SK-N-SH treated with all-trans-retinoic acid at 6 μM for 48 hours (cell line): Measurements from ENCODE around the gene SRPK3.

Experiments
- ATAC-seq: fragments of 200-7000 bp; cut with Tn5 transposase; 3 replicates; pipeline ENCODE4 v1.9.1; 2020; ENCODE audit warnings: mild to moderate bottlenecking, moderate library complexity
- ARNTL ChIP-seq: fragments of 450-650 bp; formaldehyde crosslinking; IDR thresholded peaks from 2 replicates; pipeline ENCODE4 v1.5.0; 2020; ENCODE audit warnings: low read depth, mild to moderate bottlenecking, moderate library complexity, borderline replicate concordance
- BACH2 ChIP-seq: fragments of 250-450 bp; sonication (Bioruptor Pico); IDR thresholded peaks from 2 replicates; pipeline ENCODE4 v1.9.0; 2021; ENCODE audit warnings: mild to moderate bottlenecking, borderline replicate concordance
- CSDC2 ChIP-seq: fragments of 250-450 bp; sonication (Bioruptor Pico); IDR thresholded peaks from 2 replicates; pipeline ENCODE4 v1.5.0; 2020; ENCODE audit warnings: mild to moderate bottlenecking, moderate library complexity
- ESRRG ChIP-seq: fragments of 250-450 bp; sonication (Bioruptor Pico); IDR thresholded peaks from 2 replicates; pipeline ENCODE4 v1.6.1; 2021; ENCODE audit warnings: mild to moderate bottlenecking
- GLIS3 ChIP-seq: fragments of 250-450 bp; sonication (Bioruptor Pico); IDR thresholded peaks from 2 replicates; pipeline ENCODE4 v1.5.0; 2020; ENCODE audit warnings: mild to moderate bottlenecking, moderate library complexity
- ISL1 ChIP-seq: fragments of 250-450 bp; sonication (Bioruptor Pico); IDR thresholded peaks from 2 replicates; pipeline ENCODE4 v2.1.2; 2022; ENCODE audit warnings: mild to moderate bottlenecking, moderate library complexity
- OSR1 ChIP-seq: fragments of 250-450 bp; sonication (Bioruptor Pico); IDR thresholded peaks from 2 replicates; pipeline ENCODE4 v1.8.0; 2022; ENCODE audit warnings: moderate library complexity, mild to moderate bottlenecking, inconsistent platforms
- PPARA ChIP-seq: fragments of 250-450 bp; sonication (Bioruptor Pico); IDR thresholded peaks from 2 replicates; pipeline ENCODE4 v1.5.0; 2020; ENCODE audit warnings: mild to moderate bottlenecking, borderline replicate concordance
- RARB ChIP-seq: fragments of 250-450 bp; sonication (Bioruptor Pico); IDR thresholded peaks from 2 replicates; pipeline ENCODE4 v1.8.0; 2021; ENCODE audit warnings: mild to moderate bottlenecking, moderate library complexity
- TCF4 ChIP-seq: fragments of 250-450 bp; sonication (Bioruptor Pico); IDR thresholded peaks from 2 replicates; pipeline ENCODE4 v1.8.0; 2021; ENCODE audit warnings: mild to moderate bottlenecking, moderate library complexity, borderline replicate concordance
- ZC3H10 ChIP-seq: fragments of 250-450 bp; sonication (Bioruptor Pico); IDR thresholded peaks from 2 replicates; pipeline ENCODE4 v1.5.1; 2021; ENCODE audit warnings: mild to moderate bottlenecking, moderate library complexity
- ZFP3 ChIP-seq: fragments of 250-450 bp; sonication (Bioruptor Pico); IDR thresholded peaks from 2 replicates; pipeline ENCODE4 v1.5.0; 2020; ENCODE audit warnings: mild to moderate bottlenecking, moderate library complexity
- ZFP30 ChIP-seq: fragments of 450-650 bp; formaldehyde crosslinking; IDR thresholded peaks from 2 replicates; pipeline ENCODE4 v1.5.0; 2022; ENCODE audit warnings: mild to moderate bottlenecking, moderate library complexity
- ZNF565 ChIP-seq: fragments of 450-650 bp; formaldehyde crosslinking; conservative IDR thresholded peaks from 2 replicates; pipeline ENCODE4 v1.5.0; 2020; ENCODE audit warnings: low read depth, mild to moderate bottlenecking, moderate library complexity
- ZNF70 ChIP-seq: fragments of 450-650 bp; formaldehyde crosslinking; IDR thresholded peaks from 2 replicates; pipeline ENCODE4 v1.5.0; 2020; ENCODE audit warnings: mild to moderate bottlenecking, moderate library complexity
- ZNF8 ChIP-seq: fragments of 450-650 bp; formaldehyde crosslinking; IDR thresholded peaks from 2 replicates; pipeline ENCODE4 v1.5.0; 2020; ENCODE audit warnings: mild to moderate bottlenecking, moderate library complexity
- TF ChIP-seq, protein P1 (sequence below): fragments of 250-450 bp; sonication (Bioruptor Pico); IDR thresholded peaks from 2 replicates; pipeline ENCODE4 v1.5.0; 2020; ENCODE audit warnings: mild to moderate bottlenecking, moderate library complexity
- TF ChIP-seq, protein P2 (sequence below): fragments of 250-450 bp; sonication (Bioruptor Pico); IDR thresholded peaks from 2 replicates; pipeline ENCODE4 v1.8.0; 2020; ENCODE audit warnings: mild to moderate bottlenecking, moderate library complexity, borderline replicate concordance
- TF ChIP-seq, protein P3 (sequence below): fragments of 250-450 bp; sonication (Bioruptor Pico); IDR thresholded peaks from 2 replicates; pipeline ENCODE4 v1.5.1; 2021; ENCODE audit warnings: mild to moderate bottlenecking, moderate library complexity
- TF ChIP-seq, protein P4 (sequence below): fragments of 250-450 bp; sonication (Bioruptor Pico); IDR thresholded peaks from 2 replicates; pipeline ENCODE4 v1.8.0; 2021; ENCODE audit warnings: low read depth, mild to moderate bottlenecking, moderate library complexity, borderline replicate concordance
- TF ChIP-seq, protein P5 (sequence below): fragments of 250-450 bp; sonication (Bioruptor Pico); IDR thresholded peaks from 2 replicates; pipeline ENCODE4 v1.5.1; 2020; ENCODE audit warnings: low read depth, mild to moderate bottlenecking, moderate library complexity

The SRPK3 gene

DNA sequence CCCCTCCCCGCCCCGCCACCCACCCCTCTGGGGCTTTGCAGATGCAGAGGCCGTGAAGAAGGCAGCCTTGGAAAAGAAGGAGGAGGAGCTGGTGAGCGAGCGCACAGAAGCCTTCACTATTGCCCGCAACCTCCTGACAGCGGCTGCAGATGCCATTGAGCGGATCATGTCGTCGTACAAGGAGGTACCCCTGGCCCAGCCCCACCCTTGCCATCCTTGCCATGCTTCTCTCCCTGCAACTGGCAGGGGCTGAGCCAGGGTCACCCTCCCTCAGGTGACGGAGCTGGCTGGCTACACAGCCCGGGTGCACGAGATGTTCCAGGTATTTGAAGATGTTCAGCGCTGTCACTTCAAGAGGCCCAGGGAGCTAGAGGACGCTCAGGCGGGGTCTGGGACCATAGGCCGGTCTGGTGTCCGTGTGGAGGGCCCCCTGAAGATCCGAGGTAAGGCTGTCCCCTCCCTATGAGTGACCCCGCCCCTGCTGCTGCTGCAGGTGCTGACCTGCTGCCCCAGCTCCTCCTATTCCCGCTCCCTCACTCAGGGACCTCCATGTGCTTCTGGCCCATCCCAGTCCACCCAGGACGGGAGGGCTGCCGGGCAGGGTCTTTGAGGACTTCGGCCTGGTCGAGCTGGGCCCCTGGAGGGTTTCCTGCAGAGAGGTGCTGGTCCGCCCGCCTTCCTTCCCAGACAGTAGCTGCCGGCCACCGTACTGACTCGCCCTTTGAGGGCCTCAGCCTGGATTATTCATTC, 44.6 kb upstream of the SRPK3 start:
- ATAC-seq: no peak
- no peak for TF ChIP-seq ESRRG (CRISPR knock-in tag)
- no peak for TF ChIP-seq ZNF8 (CRISPR knock-in tag)
- no peak for TF ChIP-seq ZNF70
- no peak for TF ChIP-seq PPARA (CRISPR knock-in tag)
- TF ChIP-seq BACH2 (CRISPR knock-in tag): no peak
- TF ChIP-seq ARNTL (CRISPR knock-in tag): no peak
- TF ChIP-seq, protein P1, sequence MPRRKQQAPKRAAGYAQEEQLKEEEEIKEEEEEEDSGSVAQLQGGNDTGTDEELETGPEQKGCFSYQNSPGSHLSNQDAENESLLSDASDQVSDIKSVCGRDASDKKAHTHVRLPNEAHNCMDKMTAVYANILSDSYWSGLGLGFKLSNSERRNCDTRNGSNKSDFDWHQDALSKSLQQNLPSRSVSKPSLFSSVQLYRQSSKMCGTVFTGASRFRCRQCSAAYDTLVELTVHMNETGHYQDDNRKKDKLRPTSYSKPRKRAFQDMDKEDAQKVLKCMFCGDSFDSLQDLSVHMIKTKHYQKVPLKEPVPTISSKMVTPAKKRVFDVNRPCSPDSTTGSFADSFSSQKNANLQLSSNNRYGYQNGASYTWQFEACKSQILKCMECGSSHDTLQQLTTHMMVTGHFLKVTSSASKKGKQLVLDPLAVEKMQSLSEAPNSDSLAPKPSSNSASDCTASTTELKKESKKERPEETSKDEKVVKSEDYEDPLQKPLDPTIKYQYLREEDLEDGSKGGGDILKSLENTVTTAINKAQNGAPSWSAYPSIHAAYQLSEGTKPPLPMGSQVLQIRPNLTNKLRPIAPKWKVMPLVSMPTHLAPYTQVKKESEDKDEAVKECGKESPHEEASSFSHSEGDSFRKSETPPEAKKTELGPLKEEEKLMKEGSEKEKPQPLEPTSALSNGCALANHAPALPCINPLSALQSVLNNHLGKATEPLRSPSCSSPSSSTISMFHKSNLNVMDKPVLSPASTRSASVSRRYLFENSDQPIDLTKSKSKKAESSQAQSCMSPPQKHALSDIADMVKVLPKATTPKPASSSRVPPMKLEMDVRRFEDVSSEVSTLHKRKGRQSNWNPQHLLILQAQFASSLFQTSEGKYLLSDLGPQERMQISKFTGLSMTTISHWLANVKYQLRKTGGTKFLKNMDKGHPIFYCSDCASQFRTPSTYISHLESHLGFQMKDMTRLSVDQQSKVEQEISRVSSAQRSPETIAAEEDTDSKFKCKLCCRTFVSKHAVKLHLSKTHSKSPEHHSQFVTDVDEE: no peak
- TF ChIP-seq, protein P2, sequence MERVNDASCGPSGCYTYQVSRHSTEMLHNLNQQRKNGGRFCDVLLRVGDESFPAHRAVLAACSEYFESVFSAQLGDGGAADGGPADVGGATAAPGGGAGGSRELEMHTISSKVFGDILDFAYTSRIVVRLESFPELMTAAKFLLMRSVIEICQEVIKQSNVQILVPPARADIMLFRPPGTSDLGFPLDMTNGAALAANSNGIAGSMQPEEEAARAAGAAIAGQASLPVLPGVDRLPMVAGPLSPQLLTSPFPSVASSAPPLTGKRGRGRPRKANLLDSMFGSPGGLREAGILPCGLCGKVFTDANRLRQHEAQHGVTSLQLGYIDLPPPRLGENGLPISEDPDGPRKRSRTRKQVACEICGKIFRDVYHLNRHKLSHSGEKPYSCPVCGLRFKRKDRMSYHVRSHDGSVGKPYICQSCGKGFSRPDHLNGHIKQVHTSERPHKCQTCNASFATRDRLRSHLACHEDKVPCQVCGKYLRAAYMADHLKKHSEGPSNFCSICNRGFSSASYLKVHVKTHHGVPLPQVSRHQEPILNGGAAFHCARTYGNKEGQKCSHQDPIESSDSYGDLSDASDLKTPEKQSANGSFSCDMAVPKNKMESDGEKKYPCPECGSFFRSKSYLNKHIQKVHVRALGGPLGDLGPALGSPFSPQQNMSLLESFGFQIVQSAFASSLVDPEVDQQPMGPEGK (CRISPR knock-in tag): no peak
- no peak for TF ChIP-seq ZNF565 (CRISPR knock-in tag)
- no peak for TF ChIP-seq CSDC2 (CRISPR knock-in tag)
- no peak for TF ChIP-seq ZFP30 (CRISPR knock-in tag)
- no peak for TF ChIP-seq GLIS3 (CRISPR knock-in tag)
- no peak for TF ChIP-seq TCF4
- TF ChIP-seq ZFP3 (CRISPR knock-in tag): no peak
- TF ChIP-seq ISL1 (CRISPR knock-in tag): no peak

DNA sequence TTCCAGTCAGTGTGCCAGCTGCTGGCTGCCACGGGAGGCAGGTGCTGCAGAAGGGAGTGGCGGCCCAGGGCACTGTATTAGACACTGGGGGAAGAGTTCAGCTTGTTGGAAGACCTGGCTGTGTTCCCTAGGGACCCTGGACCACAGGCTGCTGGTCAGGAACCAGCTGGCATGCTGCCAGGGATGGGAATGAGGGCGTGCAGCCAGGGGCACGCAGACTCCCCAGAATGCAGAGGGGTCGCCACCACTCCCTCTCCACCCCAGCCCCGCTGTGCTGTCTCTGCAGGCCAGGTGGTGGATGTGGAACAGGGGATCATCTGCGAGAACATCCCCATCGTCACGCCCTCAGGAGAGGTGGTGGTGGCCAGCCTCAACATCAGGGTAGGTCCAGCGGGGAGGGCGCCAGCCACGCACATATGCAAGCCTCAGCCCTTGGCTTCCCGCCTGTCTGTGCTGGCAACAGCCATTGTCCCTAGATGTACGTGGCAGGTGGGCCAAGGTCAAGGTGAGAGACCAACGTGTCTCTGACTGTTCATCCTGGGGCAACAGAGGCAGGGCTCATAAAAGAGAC, 43.9 kb upstream of the SRPK3 start:
- no peak for ATAC-seq
- TF ChIP-seq ESRRG (CRISPR knock-in tag) (no peak), ISL1 (CRISPR knock-in tag) (no peak), RARB (CRISPR knock-in tag) (no peak), ZC3H10 (CRISPR knock-in tag) (no peak), ZFP3 (CRISPR knock-in tag) (no peak), PPARA (CRISPR knock-in tag) (no peak)
- TF ChIP-seq, protein P3, sequence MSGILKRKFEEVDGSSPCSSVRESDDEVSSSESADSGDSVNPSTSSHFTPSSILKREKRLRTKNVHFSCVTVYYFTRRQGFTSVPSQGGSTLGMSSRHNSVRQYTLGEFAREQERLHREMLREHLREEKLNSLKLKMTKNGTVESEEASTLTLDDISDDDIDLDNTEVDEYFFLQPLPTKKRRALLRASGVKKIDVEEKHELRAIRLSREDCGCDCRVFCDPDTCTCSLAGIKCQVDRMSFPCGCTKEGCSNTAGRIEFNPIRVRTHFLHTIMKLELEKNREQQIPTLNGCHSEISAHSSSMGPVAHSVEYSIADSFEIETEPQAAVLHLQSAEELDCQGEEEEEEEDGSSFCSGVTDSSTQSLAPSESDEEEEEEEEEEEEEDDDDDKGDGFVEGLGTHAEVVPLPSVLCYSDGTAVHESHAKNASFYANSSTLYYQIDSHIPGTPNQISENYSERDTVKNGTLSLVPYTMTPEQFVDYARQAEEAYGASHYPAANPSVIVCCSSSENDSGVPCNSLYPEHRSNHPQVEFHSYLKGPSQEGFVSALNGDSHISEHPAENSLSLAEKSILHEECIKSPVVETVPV (CRISPR knock-in tag): no peak
- TF ChIP-seq, protein P4, sequence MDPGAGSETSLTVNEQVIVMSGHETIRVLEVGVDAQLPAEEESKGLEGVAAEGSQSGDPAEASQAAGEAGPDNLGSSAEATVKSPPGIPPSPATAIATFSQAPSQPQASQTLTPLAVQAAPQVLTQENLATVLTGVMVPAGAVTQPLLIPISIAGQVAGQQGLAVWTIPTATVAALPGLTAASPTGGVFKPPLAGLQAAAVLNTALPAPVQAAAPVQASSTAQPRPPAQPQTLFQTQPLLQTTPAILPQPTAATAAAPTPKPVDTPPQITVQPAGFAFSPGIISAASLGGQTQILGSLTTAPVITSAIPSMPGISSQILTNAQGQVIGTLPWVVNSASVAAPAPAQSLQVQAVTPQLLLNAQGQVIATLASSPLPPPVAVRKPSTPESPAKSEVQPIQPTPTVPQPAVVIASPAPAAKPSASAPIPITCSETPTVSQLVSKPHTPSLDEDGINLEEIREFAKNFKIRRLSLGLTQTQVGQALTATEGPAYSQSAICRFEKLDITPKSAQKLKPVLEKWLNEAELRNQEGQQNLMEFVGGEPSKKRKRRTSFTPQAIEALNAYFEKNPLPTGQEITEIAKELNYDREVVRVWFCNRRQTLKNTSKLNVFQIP (CRISPR knock-in tag): no peak

DNA sequence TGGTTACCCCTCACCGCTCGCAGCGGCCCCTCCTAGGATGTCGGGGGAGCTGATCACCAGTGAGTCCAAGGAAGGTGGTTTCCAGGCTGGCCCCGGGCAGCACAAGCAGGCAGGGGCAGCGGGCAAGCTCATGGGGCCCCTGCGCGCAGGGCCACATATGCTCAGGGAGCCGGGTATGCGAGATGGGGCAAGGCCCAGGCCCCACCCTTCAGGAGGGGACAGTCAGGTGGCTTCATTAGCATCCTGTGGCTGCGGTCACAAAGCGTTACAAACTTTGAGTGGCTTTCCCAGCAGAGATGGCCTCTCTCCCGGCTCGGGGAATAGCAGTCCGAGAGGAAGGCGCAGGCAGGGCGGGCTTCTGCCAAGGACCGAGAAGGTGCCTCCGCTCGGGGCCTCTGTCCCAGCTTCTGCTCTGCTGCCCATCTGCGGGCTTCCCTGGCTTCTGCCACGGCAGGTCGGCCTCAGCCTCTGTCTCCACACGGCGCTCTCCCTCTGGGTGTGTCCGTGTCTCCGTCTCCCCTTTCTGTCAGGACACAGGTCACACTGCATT, 42.7 kb upstream of the SRPK3 start:
- ATAC-seq: no peak
- TF ChIP-seq ZNF70 (no peak), ZC3H10 (CRISPR knock-in tag) (no peak), ESRRG (CRISPR knock-in tag) (no peak), PPARA (CRISPR knock-in tag) (no peak), ARNTL (CRISPR knock-in tag) (no peak), ISL1 (CRISPR knock-in tag) (no peak), TCF4 (no peak), OSR1 (no peak), ZFP30 (CRISPR knock-in tag) (no peak)
- TF ChIP-seq, protein P3 (CRISPR knock-in tag): no peak
- TF ChIP-seq, protein P5, sequence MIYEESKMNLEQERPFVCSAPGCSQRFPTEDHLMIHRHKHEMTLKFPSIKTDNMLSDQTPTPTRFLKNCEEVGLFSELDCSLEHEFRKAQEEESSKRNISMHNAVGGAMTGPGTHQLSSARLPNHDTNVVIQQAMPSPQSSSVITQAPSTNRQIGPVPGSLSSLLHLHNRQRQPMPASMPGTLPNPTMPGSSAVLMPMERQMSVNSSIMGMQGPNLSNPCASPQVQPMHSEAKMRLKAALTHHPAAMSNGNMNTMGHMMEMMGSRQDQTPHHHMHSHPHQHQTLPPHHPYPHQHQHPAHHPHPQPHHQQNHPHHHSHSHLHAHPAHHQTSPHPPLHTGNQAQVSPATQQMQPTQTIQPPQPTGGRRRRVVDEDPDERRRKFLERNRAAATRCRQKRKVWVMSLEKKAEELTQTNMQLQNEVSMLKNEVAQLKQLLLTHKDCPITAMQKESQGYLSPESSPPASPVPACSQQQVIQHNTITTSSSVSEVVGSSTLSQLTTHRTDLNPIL: no peak
- TF ChIP-seq, protein P2 (CRISPR knock-in tag): no peak
